ENCODE measurements around the gene PTBP1. TPM values are rescaled to one million over a fixed set of nuclear protein-coding genes. Genes with fewer than 3 reads are reported as not detected.

Gene PTBP1
- total and polyA plus RNA-seq, 9 of the 15 experiments (the other 6 are each of a cell fraction or from before 2014, with no cell fraction given), result 14.0 to 759 (median 234) TPM

DNA sequence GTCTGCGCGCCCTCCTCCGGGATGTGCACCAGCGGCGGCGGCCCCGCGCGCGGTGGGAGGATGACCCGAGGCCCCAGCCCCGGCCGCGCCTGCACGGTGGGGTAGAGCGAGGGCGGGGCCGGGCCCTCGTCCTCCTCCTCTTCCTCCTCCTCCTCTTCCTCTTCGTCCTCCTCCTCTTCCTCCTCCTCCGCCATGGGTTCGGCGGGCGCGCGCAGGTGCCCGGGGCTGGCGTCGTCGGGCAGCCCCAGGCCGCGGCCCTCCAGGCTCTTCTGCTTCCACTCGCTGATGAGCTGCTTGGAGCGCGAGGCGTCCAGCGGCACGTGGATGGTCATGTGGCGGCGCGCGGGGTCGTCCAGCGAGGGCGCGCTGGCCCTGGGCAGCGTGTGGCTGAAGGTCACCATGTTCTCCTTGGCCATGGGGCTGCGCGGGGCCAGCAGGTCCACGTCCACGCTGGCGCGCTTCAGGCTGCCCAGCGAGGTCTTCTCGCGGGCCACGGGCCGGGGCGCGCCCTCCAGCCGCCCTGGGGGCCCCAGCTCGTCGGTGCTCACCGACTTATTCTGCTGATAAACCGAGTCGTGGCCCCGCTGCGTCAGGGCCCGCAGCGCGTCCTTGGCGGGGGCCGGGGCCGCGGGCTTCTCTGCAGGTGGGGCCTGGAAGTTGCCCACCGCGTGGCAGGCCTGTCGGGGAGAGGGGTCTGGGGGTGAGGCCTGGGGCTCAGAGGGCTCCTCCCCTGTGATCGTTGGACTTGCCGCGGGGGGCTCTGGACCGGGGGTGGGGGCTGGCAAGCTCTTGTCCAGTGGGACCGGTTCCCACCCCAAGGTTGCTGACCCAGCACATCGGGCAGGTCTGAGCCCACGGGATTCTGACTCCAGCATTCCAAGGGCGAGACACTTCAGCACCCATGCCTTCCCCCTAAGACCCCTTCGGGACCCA is 16.2 kb downstream of the PTBP1 start (continued):
- peak; percentile 73; the same call in 1 of the 2 replicates for TF ChIP-seq PTBP1 (IDR thresholded peaks at IDR 0.05; ENCODE audit: low read depth, low read length)
- TF ChIP-seq PHF8 (IDR thresholded peaks at IDR 0.05; ENCODE audit: borderline replicate concordance, low read length), result no peak
- no peak for TF ChIP-seq ZNF766 (CRISPR knock-in tag; conservative IDR thresholded peaks at IDR 0.05)
- TF ChIP-seq ZNF316 (IDR thresholded peaks at IDR 0.05), result peak; percentile 29; the same call in 1 of the 2 replicates
- TF ChIP-seq HNRNPL (IDR thresholded peaks at IDR 0.05; ENCODE audit: low read depth, low read length), result peak; percentile 99
- TF ChIP-seq, protein P1, sequence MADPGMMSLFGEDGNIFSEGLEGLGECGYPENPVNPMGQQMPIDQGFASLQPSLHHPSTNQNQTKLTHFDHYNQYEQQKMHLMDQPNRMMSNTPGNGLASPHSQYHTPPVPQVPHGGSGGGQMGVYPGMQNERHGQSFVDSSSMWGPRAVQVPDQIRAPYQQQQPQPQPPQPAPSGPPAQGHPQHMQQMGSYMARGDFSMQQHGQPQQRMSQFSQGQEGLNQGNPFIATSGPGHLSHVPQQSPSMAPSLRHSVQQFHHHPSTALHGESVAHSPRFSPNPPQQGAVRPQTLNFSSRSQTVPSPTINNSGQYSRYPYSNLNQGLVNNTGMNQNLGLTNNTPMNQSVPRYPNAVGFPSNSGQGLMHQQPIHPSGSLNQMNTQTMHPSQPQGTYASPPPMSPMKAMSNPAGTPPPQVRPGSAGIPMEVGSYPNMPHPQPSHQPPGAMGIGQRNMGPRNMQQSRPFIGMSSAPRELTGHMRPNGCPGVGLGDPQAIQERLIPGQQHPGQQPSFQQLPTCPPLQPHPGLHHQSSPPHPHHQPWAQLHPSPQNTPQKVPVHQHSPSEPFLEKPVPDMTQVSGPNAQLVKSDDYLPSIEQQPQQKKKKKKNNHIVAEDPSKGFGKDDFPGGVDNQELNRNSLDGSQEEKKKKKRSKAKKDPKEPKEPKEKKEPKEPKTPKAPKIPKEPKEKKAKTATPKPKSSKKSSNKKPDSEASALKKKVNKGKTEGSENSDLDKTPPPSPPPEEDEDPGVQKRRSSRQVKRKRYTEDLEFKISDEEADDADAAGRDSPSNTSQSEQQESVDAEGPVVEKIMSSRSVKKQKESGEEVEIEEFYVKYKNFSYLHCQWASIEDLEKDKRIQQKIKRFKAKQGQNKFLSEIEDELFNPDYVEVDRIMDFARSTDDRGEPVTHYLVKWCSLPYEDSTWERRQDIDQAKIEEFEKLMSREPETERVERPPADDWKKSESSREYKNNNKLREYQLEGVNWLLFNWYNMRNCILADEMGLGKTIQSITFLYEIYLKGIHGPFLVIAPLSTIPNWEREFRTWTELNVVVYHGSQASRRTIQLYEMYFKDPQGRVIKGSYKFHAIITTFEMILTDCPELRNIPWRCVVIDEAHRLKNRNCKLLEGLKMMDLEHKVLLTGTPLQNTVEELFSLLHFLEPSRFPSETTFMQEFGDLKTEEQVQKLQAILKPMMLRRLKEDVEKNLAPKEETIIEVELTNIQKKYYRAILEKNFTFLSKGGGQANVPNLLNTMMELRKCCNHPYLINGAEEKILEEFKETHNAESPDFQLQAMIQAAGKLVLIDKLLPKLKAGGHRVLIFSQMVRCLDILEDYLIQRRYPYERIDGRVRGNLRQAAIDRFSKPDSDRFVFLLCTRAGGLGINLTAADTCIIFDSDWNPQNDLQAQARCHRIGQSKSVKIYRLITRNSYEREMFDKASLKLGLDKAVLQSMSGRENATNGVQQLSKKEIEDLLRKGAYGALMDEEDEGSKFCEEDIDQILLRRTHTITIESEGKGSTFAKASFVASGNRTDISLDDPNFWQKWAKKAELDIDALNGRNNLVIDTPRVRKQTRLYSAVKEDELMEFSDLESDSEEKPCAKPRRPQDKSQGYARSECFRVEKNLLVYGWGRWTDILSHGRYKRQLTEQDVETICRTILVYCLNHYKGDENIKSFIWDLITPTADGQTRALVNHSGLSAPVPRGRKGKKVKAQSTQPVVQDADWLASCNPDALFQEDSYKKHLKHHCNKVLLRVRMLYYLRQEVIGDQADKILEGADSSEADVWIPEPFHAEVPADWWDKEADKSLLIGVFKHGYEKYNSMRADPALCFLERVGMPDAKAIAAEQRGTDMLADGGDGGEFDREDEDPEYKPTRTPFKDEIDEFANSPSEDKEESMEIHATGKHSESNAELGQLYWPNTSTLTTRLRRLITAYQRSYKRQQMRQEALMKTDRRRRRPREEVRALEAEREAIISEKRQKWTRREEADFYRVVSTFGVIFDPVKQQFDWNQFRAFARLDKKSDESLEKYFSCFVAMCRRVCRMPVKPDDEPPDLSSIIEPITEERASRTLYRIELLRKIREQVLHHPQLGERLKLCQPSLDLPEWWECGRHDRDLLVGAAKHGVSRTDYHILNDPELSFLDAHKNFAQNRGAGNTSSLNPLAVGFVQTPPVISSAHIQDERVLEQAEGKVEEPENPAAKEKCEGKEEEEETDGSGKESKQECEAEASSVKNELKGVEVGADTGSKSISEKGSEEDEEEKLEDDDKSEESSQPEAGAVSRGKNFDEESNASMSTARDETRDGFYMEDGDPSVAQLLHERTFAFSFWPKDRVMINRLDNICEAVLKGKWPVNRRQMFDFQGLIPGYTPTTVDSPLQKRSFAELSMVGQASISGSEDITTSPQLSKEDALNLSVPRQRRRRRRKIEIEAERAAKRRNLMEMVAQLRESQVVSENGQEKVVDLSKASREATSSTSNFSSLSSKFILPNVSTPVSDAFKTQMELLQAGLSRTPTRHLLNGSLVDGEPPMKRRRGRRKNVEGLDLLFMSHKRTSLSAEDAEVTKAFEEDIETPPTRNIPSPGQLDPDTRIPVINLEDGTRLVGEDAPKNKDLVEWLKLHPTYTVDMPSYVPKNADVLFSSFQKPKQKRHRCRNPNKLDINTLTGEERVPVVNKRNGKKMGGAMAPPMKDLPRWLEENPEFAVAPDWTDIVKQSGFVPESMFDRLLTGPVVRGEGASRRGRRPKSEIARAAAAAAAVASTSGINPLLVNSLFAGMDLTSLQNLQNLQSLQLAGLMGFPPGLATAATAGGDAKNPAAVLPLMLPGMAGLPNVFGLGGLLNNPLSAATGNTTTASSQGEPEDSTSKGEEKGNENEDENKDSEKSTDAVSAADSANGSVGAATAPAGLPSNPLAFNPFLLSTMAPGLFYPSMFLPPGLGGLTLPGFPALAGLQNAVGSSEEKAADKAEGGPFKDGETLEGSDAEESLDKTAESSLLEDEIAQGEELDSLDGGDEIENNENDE (IDR thresholded peaks at IDR 0.05; ENCODE audit: low read depth, low read length), result no peak
- TF ChIP-seq HNRNPLL (IDR thresholded peaks at IDR 0.05; ENCODE audit: low read depth, low read length, poor library complexity, severe bottlenecking), result peak; percentile 10

Measured in K562 (cell line).